CD4-positive, alpha-beta T cell treated with Interleukin-17A for 1 hour (primary cell): ENCODE results near the gene GLI3.

Experiments
- DNase-seq: peaks from one replicate; pipeline ENCODE4 v3.0.0-alpha.2; 2020

GLI3 gene

GRCh38 chr7:42236976-42237810 lies at the start of gene GLI3:
Gene GLI3, minus strand, starts transcription at chr7:42237209. Its CDS starts 13,956 bp downstream, at chr7:42223253.
- no peak for DNase-seq

DNA sequence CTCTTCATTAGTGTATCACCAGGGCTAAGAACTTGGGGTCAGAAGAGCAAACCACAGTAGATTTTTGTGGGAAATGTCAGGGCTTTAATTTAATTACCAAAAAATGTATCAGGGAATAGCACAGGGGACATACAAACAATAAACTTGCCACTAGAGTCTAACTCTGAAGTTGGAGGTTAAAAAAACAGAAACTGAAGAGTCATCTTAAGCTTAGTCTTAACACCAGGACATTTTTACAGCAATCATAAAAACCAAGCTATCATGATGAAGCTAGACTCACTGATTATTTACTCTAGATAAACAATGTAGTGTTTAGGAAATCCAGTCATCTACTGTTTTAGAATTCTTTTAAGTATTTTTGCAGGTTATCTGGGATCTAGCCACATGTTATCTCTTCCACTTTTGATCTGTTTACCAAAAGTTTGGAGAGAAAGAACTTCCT lies 48.4 kb upstream of the GLI3 start:
- no peak for DNase-seq

- DNase-seq, result no peak
Observed at GRCh38 chr7:42283553-42283952, 46.5 kb upstream of the GLI3 start.

GRCh38 chr7:42278344-42278743 lies 41.3 kb upstream of the GLI3 start:
- DNase-seq, result no peak

DNA sequence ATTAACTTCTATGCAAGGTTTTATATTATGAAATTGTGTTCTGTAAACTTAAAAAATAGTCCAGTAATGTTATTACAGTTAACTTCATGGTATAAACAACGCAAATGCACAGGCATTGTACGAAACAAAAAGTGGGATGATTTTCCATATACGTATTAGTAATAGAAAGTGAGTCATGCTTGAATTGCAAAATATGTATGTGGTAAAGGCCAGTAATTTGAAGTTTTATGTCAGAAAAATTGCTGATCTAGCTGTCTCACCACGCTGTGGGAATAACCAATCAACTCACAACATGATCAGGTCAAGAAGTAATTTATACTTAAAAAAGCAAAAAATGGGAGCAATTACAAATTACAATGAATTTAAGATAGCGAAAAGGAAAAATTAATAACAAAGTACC lies 37.0 kb upstream of the GLI3 start:
- DNase-seq, result no peak

- no peak for DNase-seq
Observed at GRCh38 chr7:42272793-42273665, 36.0 kb upstream of the GLI3 start.

DNA sequence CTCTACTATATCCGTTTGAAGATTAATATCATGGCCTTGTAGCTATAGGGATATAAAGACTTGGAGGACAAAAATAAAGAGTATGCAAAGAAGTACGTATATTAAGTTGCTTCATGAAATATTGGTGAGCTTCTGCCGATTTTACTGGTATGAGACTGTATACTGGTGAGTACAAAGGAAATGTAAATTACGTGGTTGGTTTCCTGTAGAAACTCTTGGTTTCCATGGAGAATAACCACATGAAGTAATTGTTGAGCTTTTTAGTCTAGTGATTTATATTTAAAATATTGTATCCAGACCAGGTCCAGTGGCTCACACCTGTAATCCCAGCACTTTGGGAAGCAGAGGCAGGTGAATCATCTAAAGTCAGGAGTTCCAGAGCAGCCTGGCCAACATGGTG lies 32.2 kb upstream of the GLI3 start:
- DNase-seq, result no peak

GRCh38 chr7:42264702-42265101 lies 27.7 kb upstream of the GLI3 start:
- no peak for DNase-seq

DNA sequence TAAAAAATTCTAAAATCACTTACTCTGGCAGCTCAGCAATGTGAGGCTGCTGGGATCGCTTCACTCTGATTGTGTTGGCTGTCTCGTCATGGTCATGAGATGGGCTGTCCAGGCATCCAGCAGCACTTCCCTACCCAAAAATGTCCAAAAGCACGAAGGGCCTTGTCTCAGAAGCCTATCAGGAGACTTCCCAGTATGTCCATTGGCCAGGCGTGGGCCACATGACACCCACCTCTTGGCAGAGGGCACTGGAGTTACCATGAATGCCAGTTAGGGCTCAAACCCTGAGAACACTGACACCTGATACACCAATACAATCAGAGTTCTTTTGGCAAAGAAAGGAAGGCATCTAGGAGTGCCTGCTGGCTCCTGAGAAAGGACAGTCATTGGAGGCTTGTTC lies 27.0 kb upstream of the GLI3 start:
- no peak for DNase-seq

DNA sequence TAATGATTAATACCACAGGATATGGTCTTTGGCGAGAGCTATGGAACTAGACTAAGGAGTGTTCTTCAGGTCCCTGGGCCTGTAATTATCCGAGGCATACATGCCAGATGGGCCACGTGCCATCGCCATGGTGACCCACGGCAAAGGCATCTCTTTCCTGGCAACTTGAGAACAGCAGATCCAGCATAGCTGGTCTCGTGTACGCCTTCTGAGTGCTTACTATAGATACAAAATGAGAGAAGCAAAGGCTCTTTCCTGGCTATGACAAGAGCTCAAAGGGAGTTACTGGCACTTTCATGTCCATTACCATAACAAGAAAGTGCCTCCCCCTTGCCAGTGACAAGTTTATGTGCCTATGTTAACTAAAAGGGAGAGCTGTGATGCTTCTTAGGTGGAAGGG lies 26.0 kb upstream of the GLI3 start:
- no peak for DNase-seq

- DNase-seq, result no peak
Observed at GRCh38 chr7:42254217-42254616, 17.2 kb upstream of the GLI3 start.

GRCh38 chr7:42253316-42253715 lies 16.3 kb upstream of the GLI3 start:
- DNase-seq, result no peak

DNA sequence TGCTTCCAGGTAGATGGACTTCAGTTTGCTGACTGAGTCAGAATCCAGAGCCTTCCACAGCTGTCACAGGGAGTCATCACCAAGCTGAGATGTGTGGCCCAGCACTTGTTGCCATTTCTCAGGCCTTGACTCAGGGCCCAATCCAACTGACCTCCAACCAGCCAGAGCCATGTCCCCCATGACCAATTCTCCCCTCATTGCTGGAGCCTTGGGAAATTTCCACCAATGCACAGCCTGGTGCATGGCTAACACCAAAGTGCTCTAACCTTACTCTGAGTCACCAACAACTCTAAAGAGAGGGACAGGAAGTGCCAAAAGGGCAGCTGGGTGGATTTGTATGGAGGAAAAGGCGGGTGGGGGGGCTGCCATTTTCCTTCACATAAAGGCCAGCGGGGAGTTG lies 13.4 kb upstream of the GLI3 start:
- no peak for DNase-seq

- DNase-seq, result no peak
Observed at GRCh38 chr7:42248579-42248978, 11.6 kb upstream of the GLI3 start.

DNA sequence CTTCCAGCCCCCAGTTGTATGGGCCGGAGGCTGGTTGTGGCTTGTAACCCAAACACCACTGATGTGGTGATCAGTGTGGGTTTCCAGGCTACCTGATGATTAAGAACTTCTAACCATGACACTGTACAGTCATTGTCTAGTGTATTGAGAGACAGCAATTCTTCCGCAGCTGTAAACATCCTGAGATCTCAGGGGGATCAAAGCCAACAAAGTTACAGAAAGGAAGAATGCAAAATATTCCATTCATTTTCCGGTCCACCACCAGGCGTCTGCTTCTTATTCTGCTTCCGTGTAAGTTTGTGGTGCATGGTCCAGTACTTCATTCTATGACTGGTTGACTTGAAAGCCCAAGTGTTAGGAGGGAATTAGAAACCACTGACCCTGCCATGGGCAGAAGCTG lies 10.3 kb upstream of the GLI3 start:
- DNase-seq, result no peak

- no peak for DNase-seq
Observed at GRCh38 chr7:42244828-42245227, 7.8 kb upstream of the GLI3 start.

- no peak for DNase-seq
Observed at GRCh38 chr7:42242381-42242780, 5.4 kb upstream of the GLI3 start.

GRCh38 chr7:42241424-42241823 lies 4.4 kb upstream of the GLI3 start:
- DNase-seq, result no peak

DNA sequence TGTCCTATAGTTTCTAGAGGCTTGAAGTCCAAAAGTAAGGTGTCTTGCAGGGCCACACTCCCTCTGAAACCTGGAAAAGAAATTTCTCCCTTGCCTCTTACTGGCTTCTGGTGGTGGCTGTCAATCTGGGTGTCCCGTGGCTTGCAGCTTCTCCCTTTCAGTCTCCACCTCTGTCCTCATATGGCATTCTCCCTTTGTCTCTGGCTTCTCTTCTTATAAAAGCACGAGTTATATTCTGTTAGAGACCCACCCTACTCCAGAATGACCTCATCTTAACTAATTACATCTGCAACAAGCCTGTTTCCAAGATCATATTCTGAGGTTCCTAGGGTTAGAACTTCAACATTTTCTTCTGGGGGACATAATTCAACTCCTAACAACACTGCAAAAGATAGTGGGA lies 3.4 kb upstream of the GLI3 start:
- DNase-seq, result no peak

GRCh38 chr7:42238709-42239366 lies 1.8 kb upstream of the GLI3 start:
- DNase-seq, result no peak

DNA sequence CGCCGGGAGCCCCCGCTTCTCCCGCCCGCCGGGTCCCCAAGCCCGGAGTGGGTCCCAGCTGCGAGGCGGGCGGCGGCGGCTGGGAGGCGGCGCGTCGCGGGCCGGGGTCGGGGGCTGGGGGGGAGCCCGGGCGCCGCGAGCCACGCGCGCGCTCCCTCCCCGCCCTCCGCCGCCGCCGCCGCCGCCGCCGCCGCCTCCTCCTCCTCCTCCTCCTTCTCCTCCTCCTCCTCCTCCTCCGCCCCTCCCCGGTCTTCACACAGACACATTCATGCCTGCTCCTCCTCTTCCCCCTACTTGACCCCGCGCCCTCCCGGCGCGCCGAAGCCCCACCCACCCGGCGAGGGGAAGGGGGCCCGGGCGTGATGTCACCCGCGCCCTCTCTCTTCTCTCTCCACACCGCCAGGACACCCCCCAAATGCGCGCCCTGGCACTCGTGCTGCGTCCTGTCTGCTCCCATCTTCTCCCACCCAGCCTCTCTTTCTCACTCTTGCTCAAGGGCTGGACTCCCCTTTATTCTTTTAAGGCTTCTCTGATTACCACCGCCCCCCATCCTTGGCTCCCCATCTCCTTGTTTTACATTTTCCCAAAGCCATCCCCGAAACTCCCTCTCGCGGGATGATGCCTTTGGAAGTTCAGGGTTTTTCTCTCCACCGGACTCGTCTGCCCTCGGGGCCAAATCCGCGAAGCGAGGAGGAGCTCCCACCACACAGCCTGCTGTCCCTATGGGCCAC lies 967 bp upstream of the GLI3 start:
- DNase-seq, result no peak

DNA sequence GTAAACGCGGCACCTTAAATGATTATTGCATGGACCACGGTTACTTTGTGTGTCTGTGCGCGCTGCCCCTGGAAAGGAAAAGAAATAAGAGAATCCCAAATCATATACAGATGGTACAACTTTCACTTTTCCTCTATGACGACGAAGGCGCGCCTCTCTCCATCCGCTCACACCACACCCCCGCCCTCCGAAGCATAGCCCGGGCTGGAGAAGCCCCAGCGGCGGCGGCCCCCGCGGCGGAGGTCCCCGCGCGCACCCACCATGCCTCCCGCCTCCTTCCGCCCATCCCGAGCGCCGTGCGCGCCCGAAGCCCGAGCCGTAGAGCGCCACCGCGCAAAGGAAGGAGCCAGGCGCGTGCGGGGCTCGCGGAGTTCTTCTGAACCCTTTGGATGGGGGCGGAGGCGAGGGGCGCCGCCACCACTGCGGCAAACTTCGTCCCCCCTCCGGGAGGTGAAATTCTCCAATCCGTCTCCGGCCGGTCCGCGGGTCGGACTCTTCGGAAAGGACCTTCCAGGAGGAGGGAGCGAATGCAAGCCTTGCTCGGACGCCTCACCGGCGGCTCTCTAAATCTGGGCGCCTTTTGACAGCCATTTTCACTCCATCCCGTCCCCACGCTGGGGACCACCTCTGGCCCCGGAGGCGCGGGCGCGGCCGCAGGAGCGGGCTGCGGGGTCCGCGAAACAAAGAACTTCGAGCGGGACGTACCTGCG lies 588 bp downstream of the GLI3 start:
- DNase-seq, result no peak
